GM21528 (cell line): ENCODE data around the gene CLASP1.
"Not testable (repeated sequence)": the region's sequence is repeated elsewhere in the genome, so short reads cannot be mapped to it uniquely, and the experiment has no call there.

Experiments used
- ATAC-seq: cut with Tn5 transposase; IDR thresholded peaks from one replicate; pipeline ENCODE4 v1.9.1; 2021; ENCODE audit warnings: mild to moderate bottlenecking, moderate library complexity; ENCODE audit not compliant: unreplicated experiment, low FRiP score

CLASP1 gene

DNA sequence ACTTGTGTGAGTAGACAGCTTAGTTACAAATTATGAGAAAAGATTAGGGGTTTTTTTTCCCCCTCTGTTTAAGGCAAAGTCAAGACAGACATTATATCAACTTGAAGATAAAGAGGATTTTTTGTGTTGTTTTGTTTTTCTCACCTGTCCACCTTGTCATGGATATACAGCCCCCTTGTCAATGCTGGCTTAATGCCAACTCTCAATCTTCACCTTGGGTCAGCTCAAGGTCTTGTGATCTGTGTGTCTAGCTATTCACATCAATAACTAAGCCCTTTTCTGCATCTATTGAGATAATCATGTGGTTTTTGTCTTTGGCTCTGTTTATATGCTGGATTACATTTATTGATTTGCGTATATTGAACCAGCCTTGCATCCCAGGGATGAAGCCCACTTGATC lies 211.0 kb downstream of the CLASP1 start:
- not testable (repeated sequence) for ATAC-seq

- ATAC-seq: no peak
Observed at GRCh38 chr2:121436918-121437317, 212.3 kb downstream of the CLASP1 start.

GRCh38 chr2:121435790-121436189 lies 213.5 kb downstream of the CLASP1 start:
- no peak for ATAC-seq

GRCh38 chr2:121431214-121431613 lies 218.0 kb downstream of the CLASP1 start:
- no peak for ATAC-seq

DNA sequence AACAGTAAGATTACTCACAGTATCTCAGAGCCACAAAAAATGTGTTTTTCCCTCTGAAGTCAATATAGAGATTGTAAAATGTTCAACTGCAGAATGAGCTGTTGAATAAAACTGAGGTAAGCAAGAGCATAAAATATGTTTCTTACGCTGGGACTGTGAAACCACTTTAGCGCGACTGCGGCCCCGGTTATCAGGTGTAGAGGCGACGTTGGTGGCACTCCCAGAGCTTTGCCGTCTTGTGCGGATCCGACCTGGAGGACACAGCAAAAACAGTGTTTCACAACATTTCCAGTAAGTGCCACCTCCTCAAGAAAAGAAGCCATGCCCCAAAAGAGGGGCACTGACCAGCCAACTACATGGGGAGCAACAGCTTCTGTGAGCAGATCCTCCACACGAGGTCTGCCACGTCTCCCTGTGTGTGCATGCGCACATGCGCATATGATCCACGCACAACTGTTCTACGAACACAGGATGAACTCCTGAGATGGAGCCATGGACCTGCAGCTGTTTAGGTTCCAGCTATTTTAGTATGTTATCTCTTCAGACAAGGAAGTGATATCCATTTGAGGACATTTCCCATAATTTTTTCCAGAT lies 219.2 kb downstream of the CLASP1 start:
- ATAC-seq: no peak

DNA sequence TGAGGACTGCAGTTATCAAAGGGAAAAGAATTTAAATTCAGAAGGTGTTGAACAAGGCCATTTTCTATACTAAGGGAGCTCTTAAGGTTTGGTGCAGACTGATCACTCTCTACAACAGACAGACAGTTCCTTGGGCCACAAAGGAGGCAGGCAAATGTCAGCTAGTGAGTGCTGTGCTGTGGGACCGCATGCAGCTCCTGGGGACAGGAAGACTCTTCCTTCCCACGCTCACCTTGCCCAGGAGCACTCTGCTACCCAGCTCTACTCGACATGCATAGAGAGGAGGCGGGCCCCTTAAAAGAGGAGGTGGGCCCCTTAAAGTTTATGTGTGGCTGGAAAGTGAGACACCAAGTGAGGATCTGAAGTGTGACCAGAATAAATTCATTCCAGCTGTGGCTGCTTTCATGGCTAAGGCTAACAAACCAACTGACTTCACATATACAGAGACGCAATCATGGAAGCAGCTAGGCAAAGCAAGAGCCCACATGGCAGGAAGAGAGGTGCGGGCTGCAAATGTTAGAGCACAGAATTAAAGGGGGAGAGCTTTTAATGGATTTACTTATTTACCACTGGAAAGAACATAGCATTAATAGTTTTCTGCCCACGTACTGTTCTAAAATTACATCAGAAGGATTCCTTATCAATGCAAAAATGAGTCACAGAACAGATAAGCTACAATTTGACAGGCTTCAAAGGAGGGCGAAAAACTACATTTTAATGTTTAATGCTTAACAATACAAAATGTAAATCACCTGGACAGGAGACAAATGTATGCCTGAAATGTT lies 220.0 kb downstream of the CLASP1 start:
- no peak for ATAC-seq

DNA sequence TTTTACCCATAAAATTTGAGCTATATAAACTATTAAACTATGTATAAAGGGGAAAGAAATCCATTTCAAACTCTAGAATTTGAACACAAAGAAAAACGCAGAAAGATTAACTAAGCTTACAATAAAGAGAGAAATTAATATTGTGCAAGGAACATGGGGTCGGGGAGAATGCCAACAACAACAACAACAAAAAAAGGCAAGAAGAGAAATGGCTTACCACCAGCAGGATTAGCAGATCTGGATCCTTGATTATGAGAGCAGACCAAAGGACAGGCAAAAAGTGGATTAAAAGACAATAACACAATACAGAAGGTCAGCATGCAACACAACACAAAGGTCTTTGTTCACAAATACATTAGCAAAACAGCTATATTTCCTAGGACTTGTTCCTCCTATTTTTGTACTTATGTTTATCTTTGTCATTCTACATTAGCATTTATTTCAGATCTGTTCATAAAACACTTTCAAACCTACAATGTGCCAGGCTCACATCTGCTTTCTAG lies 222.0 kb downstream of the CLASP1 start:
- no peak for ATAC-seq

GRCh38 chr2:121420486-121420885 lies 228.8 kb downstream of the CLASP1 start:
- ATAC-seq: no peak

GRCh38 chr2:121419081-121419699 lies 230.1 kb downstream of the CLASP1 start:
- ATAC-seq: no peak

DNA sequence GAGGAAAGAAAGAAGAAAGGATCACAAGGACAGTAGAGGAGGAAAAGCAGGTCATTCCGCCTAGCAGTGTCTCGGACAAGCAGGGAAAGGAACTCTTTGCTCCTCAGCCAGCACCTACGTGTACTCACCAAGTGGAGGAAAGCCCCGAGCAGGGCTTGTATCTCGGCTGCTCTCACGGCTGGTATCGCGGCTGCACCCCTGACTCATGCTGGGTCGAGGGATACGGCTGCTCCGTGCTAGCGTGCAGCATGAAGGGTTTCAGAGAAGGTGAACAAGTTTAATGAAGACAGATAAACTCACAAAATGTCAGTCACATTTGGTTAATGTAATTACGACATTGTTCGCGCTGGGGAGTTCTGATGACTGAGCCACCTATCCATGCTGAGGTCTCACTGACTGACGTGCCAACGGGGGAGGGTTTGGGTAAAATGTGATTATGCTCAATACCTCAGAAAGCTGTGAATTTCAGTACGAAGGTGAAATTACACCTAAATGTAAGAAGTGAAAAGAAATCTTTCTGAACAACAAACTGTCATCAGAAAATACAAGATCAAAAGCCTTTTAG lies 230.7 kb downstream of the CLASP1 start:
- no peak for ATAC-seq

DNA sequence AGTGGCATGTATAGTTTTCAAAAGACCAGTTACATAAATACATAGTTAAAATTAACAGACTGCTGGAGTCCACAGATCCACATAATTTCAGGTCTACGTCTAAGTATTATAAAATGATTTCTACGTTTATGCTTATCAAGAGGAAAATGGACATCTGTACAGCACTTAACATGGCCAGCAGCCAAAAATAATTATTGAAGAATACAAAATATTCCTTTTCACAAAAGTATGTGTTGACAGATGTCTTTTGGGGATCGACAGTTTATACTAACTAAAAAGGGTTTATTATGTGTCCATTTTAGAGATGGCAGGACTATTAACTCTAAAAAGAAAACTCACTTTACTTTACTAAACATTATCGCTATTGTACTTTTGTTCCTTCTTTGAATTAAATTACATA lies 231.4 kb downstream of the CLASP1 start:
- no peak for ATAC-seq

DNA sequence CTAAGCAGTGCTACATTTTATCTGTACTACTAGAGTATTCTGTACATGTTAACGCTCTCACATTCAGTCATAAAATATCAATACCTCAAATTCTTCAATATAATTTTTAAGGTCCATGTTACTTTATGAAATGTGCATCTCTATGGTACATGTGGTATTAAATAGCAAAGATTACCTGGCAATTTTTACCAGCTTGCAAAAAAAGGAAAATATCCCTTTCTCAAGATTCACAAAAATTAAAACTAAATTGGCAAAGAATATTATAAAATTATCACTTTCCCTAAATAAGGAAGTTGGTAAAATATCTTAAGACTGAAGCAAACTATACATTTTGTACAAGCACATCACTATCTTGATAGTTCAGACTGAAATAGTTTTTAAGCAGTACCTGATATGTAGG lies 233.5 kb downstream of the CLASP1 start:
- no peak for ATAC-seq

GRCh38 chr2:121412349-121412748 lies 236.9 kb downstream of the CLASP1 start:
- ATAC-seq: no peak

DNA sequence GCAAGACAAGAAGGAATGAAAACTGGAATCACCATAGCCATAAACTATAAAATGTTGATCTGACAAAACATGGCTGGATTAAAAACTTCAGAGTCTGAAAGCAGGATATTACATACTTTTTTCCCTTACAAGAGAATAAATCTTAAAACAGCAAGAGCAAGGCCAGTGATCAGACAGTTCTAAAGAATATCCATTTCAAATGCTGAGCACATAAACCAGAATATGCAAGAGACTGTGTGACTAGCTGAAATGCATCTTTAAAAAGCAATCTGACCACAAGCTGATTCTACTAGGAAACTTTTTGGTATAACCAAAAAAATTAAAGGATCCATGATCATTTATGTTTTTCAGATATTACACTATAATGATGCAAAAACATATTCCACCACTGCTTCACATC lies 239.3 kb downstream of the CLASP1 start:
- ATAC-seq: no peak

DNA sequence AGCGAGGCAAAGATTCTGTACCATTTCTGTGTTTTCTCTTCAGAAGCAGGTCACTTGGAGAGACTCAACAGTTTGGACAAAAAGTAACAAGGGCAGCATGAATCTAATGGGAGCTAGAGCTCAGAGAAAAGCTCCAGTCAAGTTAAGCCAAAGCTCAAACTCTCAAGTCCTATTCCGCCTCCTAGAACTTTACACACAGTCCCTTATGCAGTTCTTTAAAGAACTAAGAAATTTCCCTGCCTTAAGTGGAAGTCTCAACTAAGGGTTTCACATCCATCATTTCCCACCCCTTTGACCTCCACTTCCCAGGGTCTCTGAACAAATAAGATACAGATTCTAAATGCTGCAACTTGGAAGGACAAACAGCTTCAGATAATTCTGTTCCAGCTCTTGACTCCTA lies 239.9 kb downstream of the CLASP1 start:
- no peak for ATAC-seq

DNA sequence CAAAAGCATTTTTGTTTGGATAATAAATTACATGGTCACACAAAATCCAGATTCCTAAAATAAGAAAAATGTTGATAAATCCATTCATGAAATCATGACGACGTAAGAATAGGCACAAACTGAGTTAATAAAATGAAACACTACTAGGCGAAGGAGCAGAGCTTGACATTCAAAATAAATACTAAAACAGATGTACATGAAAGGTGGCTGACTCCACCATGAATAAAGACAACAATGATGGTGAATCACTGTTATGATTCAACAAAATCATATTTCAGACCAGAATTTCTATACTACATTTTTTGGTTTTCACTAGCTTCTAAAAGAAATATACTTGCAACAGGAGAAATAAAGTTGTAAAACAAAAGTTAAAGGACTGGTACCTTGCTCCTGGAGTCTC lies 240.6 kb downstream of the CLASP1 start:
- no peak for ATAC-seq

GRCh38 chr2:121405233-121405632 lies 244.0 kb downstream of the CLASP1 start:
- ATAC-seq: no peak

DNA sequence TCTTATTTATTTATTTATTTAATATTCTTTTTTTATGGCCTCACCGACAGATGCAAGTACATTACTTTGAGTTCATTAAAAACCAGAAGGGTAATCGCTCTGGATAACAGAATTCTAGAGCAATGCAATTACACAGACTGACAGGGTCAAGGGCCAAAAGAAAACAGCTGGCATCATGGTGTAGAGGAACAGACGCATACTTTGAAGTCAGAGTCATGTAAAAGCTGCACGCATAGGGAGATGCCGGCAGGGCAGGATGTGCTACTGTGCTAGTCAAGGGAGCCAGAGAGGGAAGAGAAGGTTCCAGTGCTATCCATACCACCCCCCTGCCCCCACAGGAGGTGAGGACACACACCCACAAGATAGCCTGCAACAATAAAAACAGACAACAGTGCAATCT lies 249.1 kb downstream of the CLASP1 start:
- ATAC-seq: no peak

DNA sequence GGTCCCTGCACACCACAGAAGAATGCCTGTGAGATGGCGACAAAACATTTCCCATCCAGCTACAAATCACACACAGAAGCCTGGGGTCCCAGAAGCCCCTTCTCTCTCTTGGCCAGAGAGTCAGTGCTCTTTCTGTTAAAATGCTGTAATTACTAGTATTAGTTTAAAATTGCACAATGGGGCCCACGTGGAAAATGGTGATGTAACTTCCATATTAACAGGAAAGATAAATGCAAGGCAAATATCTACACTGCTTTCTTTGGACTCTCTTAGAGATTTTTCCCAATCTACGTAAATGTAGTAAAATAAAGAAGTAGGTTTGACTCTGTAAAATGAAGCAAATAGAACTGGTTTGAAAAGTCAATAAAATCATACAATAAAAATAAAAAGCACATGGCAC lies 250.4 kb downstream of the CLASP1 start:
- no peak for ATAC-seq

DNA sequence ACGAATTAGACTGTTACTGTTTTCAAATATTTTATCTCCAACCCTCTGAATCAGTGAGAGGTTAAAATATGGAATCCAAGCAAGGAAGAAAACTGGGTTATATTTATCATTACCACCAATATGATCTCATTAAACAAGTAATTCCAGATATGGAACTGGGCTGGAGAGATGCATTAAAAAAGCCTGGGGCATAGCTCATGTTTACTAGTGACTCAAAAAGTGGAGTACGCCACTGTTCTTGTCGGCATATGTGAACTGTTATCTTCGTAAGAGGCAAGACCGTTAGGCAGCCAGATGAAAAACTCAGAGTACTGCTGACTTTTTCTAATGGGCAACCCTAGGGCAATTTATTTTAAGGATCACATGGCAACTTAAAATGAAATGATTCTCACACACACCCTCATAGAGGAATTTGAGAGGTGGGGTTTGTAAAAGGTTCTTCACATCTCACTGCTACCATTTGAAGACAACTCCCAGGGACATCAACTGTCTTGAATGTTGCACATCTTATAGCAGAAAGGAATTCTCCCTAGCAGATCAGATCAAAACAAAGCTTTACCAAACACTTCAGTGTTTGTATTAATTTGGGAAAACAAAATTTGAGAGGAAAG lies 259.1 kb downstream of the CLASP1 start:
- ATAC-seq: no peak

GRCh38 chr2:121388371-121388770 lies 260.9 kb downstream of the CLASP1 start:
- no peak for ATAC-seq
